Mesenchymal stem cell (in vitro differentiated cells and primary cell): ENCODE data around the gene KCNJ9.

Experiments
- DNase-seq: peaks from one replicate; pipeline ENCODE4 v3.0.0-alpha.2; 2013
- H2AFZ ChIP-seq: one replicate; pipeline ENCODE4 v1.6.1; 2013; ENCODE audit warnings: low read depth, mild to moderate bottlenecking, control low read depth, inconsistent platforms, low read length, moderate library complexity
- H2AK5ac ChIP-seq: 2 replicates; pipeline ENCODE4 v1.6.1; 2013; ENCODE audit warnings: low read length, moderate library complexity, mild to moderate bottlenecking, inconsistent platforms; ENCODE audit not compliant: severe bottlenecking
- H2BK120ac ChIP-seq: one replicate; pipeline ENCODE4 v1.6.1; 2013; ENCODE audit warnings: low read depth, mild to moderate bottlenecking, inconsistent platforms, low read length, moderate library complexity
- H2BK12ac ChIP-seq, 2 experiments: one replicate each; pipeline ENCODE4 v1.6.1; 2013; ENCODE audit warnings: inconsistent platforms in 2 of 2, low read length in 2 of 2, mild to moderate bottlenecking in 2 of 2, moderate library complexity in 2 of 2, control low read depth in 1 of 2
- H2BK15ac ChIP-seq: one replicate; pipeline ENCODE4 v1.6.1; 2013; ENCODE audit warnings: mild to moderate bottlenecking, low read depth, inconsistent platforms; ENCODE audit not compliant: poor library complexity, severe bottlenecking
- H2BK5ac ChIP-seq: 2 replicates; pipeline ENCODE4 v1.6.1; 2013; ENCODE audit warnings: low read depth, mild to moderate bottlenecking, low read length, control low read depth, inconsistent platforms; ENCODE audit not compliant: poor library complexity, severe bottlenecking
- H3K14ac ChIP-seq, 2 experiments: one replicate each; pipeline ENCODE4 v1.6.1; 2013; ENCODE audit warnings: inconsistent platforms in 2 of 2, low read length in 2 of 2, control low read depth in 1 of 2, mild to moderate bottlenecking in 1 of 2, moderate library complexity in 1 of 2
- H3K18ac ChIP-seq, 2 experiments: one replicate each; pipeline ENCODE4 v1.6.1; 2013; ENCODE audit warnings: inconsistent platforms in 2 of 2, low read length in 2 of 2, control low read depth in 1 of 2, low read depth in 1 of 2, mild to moderate bottlenecking in 1 of 2
- H3K23ac ChIP-seq, 2 experiments: one replicate each; pipeline ENCODE4 v1.6.1; 2013; ENCODE audit warnings: inconsistent platforms in 2 of 2, low read length in 2 of 2, mild to moderate bottlenecking in 2 of 2, moderate library complexity in 2 of 2, control low read depth in 1 of 2
- H3K27ac ChIP-seq: 2 replicates; pipeline ENCODE4 v1.5.1; 2013; ENCODE audit warnings: mild to moderate bottlenecking, moderate library complexity, low read length, control low read depth, inconsistent platforms; ENCODE audit not compliant: poor library complexity, severe bottlenecking
- H3K27me3 ChIP-seq, 2 experiments: 2 replicates each; pipeline versions ENCODE4 v1.6.1 to v1.7.0; 2013; ENCODE audit warnings: low read length in 2 of 2, mild to moderate bottlenecking in 2 of 2, moderate library complexity in 2 of 2, control low read depth in 1 of 2, inconsistent platforms in 1 of 2; ENCODE audit not compliant: control insufficient read depth in 1 of 2, insufficient read depth in 1 of 2
- H3K36me3 ChIP-seq, 2 experiments: 2 replicates each; pipeline versions ENCODE4 v1.6.1 to v1.7.0; 2013; ENCODE audit warnings: low read length in 2 of 2, control low read depth in 1 of 2, inconsistent platforms in 1 of 2, low read depth in 1 of 2, mild to moderate bottlenecking in 1 of 2; ENCODE audit not compliant: insufficient read depth in 2 of 2, control insufficient read depth in 1 of 2
- H3K4ac ChIP-seq, 2 experiments: one replicate each; pipeline ENCODE4 v1.6.1; 2013; ENCODE audit warnings: inconsistent platforms in 2 of 2, low read length in 2 of 2, mild to moderate bottlenecking in 2 of 2, moderate library complexity in 2 of 2, control low read depth in 1 of 2, low read depth in 1 of 2
- H3K4me1 ChIP-seq: 2 replicates; pipeline ENCODE4 v1.6.1; 2013; ENCODE audit warnings: low read depth, low read length, control low read depth; ENCODE audit not compliant: control insufficient read depth, insufficient read depth
- H3K4me2 ChIP-seq: 2 replicates; pipeline ENCODE4 v1.6.1; 2013; ENCODE audit warnings: low read length, mild to moderate bottlenecking, inconsistent platforms; ENCODE audit not compliant: poor library complexity, severe bottlenecking
- H3K4me3 ChIP-seq, 2 experiments: 2 replicates each; pipeline versions ENCODE4 v1.5.1 to v1.7.0; 2013; ENCODE audit warnings: low read length in 2 of 2, mild to moderate bottlenecking in 2 of 2, control low read depth in 1 of 2, low read depth in 1 of 2; ENCODE audit not compliant: insufficient read depth in 1 of 2
- H3K79me1 ChIP-seq: replicated peaks from 2 replicates; pipeline ENCODE4 v1.6.1; 2013; ENCODE audit warnings: mild to moderate bottlenecking, control low read depth, low read length, inconsistent platforms; ENCODE audit not compliant: poor library complexity, severe bottlenecking
- H3K9ac ChIP-seq: 2 replicates; pipeline ENCODE4 v1.7.0; 2013; ENCODE audit warnings: mild to moderate bottlenecking, low read length, moderate library complexity
- H3K9me3 ChIP-seq: 2 replicates; pipeline ENCODE4 v1.7.0; 2013; ENCODE audit warnings: mild to moderate bottlenecking, low read length; ENCODE audit not compliant: control insufficient read depth
- H4K8ac ChIP-seq: one replicate; pipeline ENCODE4 v1.6.1; 2013; ENCODE audit warnings: inconsistent platforms, mild to moderate bottlenecking, low read length, moderate library complexity
- H4K91ac ChIP-seq: one replicate; pipeline ENCODE4 v1.6.1; 2013; ENCODE audit warnings: mild to moderate bottlenecking, low read length, inconsistent platforms
- WGBS: methylation state at CpG from one replicate; pipeline ENCODE4 v1.1.7; 2013; ENCODE audit warnings: mixed read lengths; 5-methylcytosine and 5-hydroxymethylcytosine counted together

The KCNJ9 gene

DNA sequence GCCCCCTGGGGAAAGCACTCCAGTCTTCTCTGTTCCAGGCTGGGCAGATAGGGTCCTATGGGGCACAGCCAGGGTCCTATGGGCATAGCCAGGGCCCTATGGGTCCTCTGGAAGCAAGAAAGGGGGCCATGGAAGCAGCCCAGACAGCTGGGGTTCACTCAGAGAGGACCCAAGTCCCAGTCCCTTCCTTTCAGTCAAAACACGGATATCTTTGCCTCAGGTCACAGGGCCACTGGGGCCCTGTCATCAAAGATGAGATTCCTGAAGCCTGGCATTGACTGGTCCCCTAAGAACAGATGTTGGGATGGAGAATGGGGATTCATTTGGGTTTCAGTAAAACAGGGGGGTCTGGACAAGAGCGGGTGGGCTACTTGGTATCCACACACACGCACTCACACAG is 8.5 kb downstream of the KCNJ9 start:
- H3K4me1 ChIP-seq, result peaks cover 7% of the 10 kb centered on the region
- no peak overlapping the region for H3K4me3 ChIP-seq
- no peak overlapping the region for H2AK5ac ChIP-seq
- no peak overlapping the region for H2BK120ac ChIP-seq
- no peaks in the 10 kb centered on the region for H3K9me3 ChIP-seq
- no peak overlapping the region for H3K14ac ChIP-seq
- no peak overlapping the region for H3K18ac ChIP-seq
- H3K27ac ChIP-seq, result no peak overlapping the region
- H3K79me1 ChIP-seq, result no peaks in the 10 kb centered on the region
- WGBS, result 94% methylated on average over 3 of the region's 3 CpGs
- peaks cover 13 to 50% of the 10 kb centered on the region in 2 experiments for H3K36me3 ChIP-seq
- H2BK5ac ChIP-seq, result no peak overlapping the region
- H4K8ac ChIP-seq, result no peak overlapping the region
- no peak overlapping the region for H3K23ac ChIP-seq
- H2BK12ac ChIP-seq, result no peak overlapping the region
- H2BK15ac ChIP-seq, result no peak overlapping the region
- H4K91ac ChIP-seq, result no peak overlapping the region
- no peak overlapping the region for H3K9ac ChIP-seq
- no peak for DNase-seq
- H3K27me3 ChIP-seq, result no peaks in the 10 kb centered on the region
- H3K4me2 ChIP-seq, result no peak overlapping the region
- H2AFZ ChIP-seq, result no peak overlapping the region
- no peak overlapping the region for H3K4ac ChIP-seq

- Histone ChIP-seq H3K18ac (no peak overlapping the region), H2BK120ac (no peak overlapping the region), H2AK5ac (no peak overlapping the region), H3K4ac (no peak overlapping the region), H3K4me1 (peaks cover 11% of the 10 kb centered on the region), H2BK5ac (no peak overlapping the region), H3K79me1 (peaks cover 3% of the 10 kb centered on the region), H2BK12ac (no peak overlapping the region), H3K4me3 (no peak overlapping the region), H3K9ac (no peak overlapping the region), H3K27me3 (no peaks in the 10 kb centered on the region), H3K23ac (no peak overlapping the region), H3K14ac (no peak overlapping the region), H4K8ac (no peak overlapping the region), H3K4me2 (no peak overlapping the region), H3K27ac (no peak overlapping the region), H3K36me3 (peaks cover 13 to 59% of the 10 kb centered on the region in 2 experiments), H2BK15ac (no peak overlapping the region), H2AFZ (no peak overlapping the region), H3K9me3 (no peaks in the 10 kb centered on the region), H4K91ac (no peak overlapping the region)
- 92% methylated on average over 3 of the region's 4 CpGs for WGBS
- no peak for DNase-seq
Measured at GRCh38 chr1:160090760-160091159, 9.4 kb downstream of the KCNJ9 start.

DNA sequence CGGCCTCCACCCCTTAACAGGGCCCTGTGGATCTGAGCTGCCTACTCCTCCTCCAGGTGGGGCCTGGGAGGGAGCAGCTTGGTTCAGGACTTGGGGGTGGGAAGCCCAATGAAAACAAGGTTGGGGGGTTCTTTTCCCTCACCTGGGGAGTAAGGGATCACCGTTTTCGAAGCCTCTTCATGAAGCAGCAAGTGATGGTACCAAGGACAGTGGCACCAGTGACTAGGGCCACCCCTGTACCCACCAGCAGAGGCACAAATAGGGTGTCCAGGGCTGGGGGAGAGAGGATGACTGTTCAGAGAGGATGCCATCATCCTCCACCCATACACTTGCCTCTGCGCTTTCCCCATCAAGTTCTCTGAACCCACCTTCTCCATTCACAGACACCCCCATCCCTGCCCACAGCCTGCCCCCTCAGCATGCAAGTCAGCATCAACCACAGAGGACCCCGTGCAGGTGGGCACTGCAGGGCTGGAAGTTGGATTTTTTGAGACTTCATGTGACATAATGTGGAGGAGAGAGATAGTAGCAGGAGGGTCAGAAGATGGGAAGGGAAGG is 10.4 kb downstream of the KCNJ9 start:
- Histone ChIP-seq H2BK120ac (no peak overlapping the region), H2BK15ac (no peak overlapping the region), H3K18ac (no peak overlapping the region), H3K4me3 (no peak overlapping the region), H3K23ac (no peak overlapping the region), H2AFZ (no peak overlapping the region), H3K27me3 (no peaks in the 10 kb centered on the region), H2BK12ac (no peak overlapping the region), H3K36me3 (peaks cover 13 to 59% of the 10 kb centered on the region in 2 experiments), H3K79me1 (peaks cover 7% of the 10 kb centered on the region), H3K14ac (no peak overlapping the region), H3K27ac (no peak overlapping the region), H4K91ac (no peak overlapping the region), H4K8ac (no peak overlapping the region), H3K4me1 (peaks cover 12% of the 10 kb centered on the region), H3K9me3 (no peaks in the 10 kb centered on the region), H3K4ac (no peak overlapping the region), H3K4me2 (no peak overlapping the region), H2BK5ac (no peak overlapping the region), H3K9ac (no peak overlapping the region), H2AK5ac (no peak overlapping the region)
- 96% methylated on average over 4 of the region's 5 CpGs for WGBS
- no peak for DNase-seq

- H2BK120ac ChIP-seq, result no peak overlapping the region
- peaks cover 13 to 56% of the 10 kb centered on the region in 2 experiments for H3K36me3 ChIP-seq
Measured at GRCh38 chr1:160092366-160093068, 11.2 kb downstream of the KCNJ9 start.

More at GRCh38 chr1:160092366-160093068, 11.2 kb downstream of the KCNJ9 start:
- H2BK5ac ChIP-seq, result no peak overlapping the region
- no peak overlapping the region for H2BK12ac ChIP-seq
- no peak overlapping the region for H3K27ac ChIP-seq
- peaks cover 17% of the 10 kb centered on the region for H3K4me1 ChIP-seq
- H3K79me1 ChIP-seq, result peaks cover 13% of the 10 kb centered on the region
- no peaks in the 10 kb centered on the region for H3K9me3 ChIP-seq
- 94% methylated on average over 30 of the region's 32 CpGs for WGBS
- no peak overlapping the region for H3K4me2 ChIP-seq
- H3K27me3 ChIP-seq, result no peaks in the 10 kb centered on the region
- no peak overlapping the region for H3K14ac ChIP-seq
- no peak overlapping the region for H3K4me3 ChIP-seq
- no peak overlapping the region for H2AK5ac ChIP-seq
- no peak overlapping the region for H3K23ac ChIP-seq
- no peak overlapping the region for H3K4ac ChIP-seq
- H2AFZ ChIP-seq, result no peak overlapping the region
- no peak overlapping the region for H2BK15ac ChIP-seq
- H4K91ac ChIP-seq, result no peak overlapping the region
- no peak overlapping the region for H4K8ac ChIP-seq
- H3K18ac ChIP-seq, result no peak overlapping the region
- no peak overlapping the region for H3K9ac ChIP-seq
- no peak for DNase-seq
